OCI-LY7 (cell line): ENCODE measurements around the gene ACP3. TPM values are rescaled to one million over a fixed set of nuclear protein-coding genes. Genes with fewer than 3 reads are reported as not detected.
"Not testable (repeated sequence)": the region's sequence is repeated elsewhere in the genome, so short reads cannot be mapped to it uniquely, and the experiment has no call there.

ENCODE experiments used
- BruUV-seq: library from RNA; stranded (reverse); fragments of 400-500 nt; replicated peaks from 2 replicates; lab custom pipeline; 2021; lab: Mats Ljungman, UMichigan
- CTCF ChIA-PET: fragments of 300-600 bp; sonication (Branson Sonifier 250); formaldehyde crosslinking; loops from one replicate; lab custom pipeline; 2022; ENCODE audit warnings: antibody characterized with exemption; ENCODE audit not compliant: unreplicated experiment; lab: Charles Lee
- POLR2A ChIA-PET: fragments of 300-600 bp; sonication (Branson Sonifier 250); formaldehyde crosslinking; loops from one replicate; lab custom pipeline; 2022; ENCODE audit warnings: antibody characterized with exemption; lab: Charles Lee
- DNase-seq: peaks from one replicate; pipeline ENCODE4 v3.0.0-alpha.2; 2015; ENCODE audit warnings: low spot score
- H2AFZ ChIP-seq: fragments of 200-600 bp; sonication (generic), shearing (Covaris generic); 2 replicates; pipeline ENCODE4 v1.6.1; 2014; ENCODE audit warnings: mild to moderate bottlenecking, antibody characterized with exemption, low read length, moderate library complexity
- H3K27ac ChIP-seq: fragments of 200-600 bp; sonication (generic); 2 replicates; pipeline ENCODE4 v1.5.1; 2014; ENCODE audit warnings: mixed run types, low read depth, mild to moderate bottlenecking, moderate library complexity, low read length, inconsistent platforms; ENCODE audit not compliant: poor library complexity, severe bottlenecking
- H3K36me3 ChIP-seq: fragments of 200-600 bp; sonication (generic); 2 replicates; pipeline ENCODE4 v1.6.1; 2014; ENCODE audit warnings: mild to moderate bottlenecking, antibody characterized with exemption, low read length, moderate library complexity, mixed read lengths; ENCODE audit not compliant: insufficient read depth
- H3K4me1 ChIP-seq: fragments of 200-600 bp; sonication (generic); 2 replicates; pipeline ENCODE4 v1.5.1; 2014; ENCODE audit warnings: mild to moderate bottlenecking, low read length; ENCODE audit not compliant: insufficient read depth, poor library complexity, severe bottlenecking
- H3K4me2 ChIP-seq: fragments of 200-600 bp; sonication (generic); 2 replicates; pipeline ENCODE4 v1.6.1; 2014; ENCODE audit warnings: mild to moderate bottlenecking, low read length
- H3K4me3 ChIP-seq: fragments of 200-600 bp; sonication (generic); 2 replicates; pipeline ENCODE4 v1.5.1; 2014; ENCODE audit warnings: mild to moderate bottlenecking, low read depth, low read length; ENCODE audit not compliant: poor library complexity, severe bottlenecking
- H3K79me2 ChIP-seq: fragments of 200-600 bp; sonication (generic); 2 replicates; pipeline ENCODE4 v1.6.1; 2016; ENCODE audit warnings: low read depth, mild to moderate bottlenecking, low read length, moderate library complexity, mixed read lengths; ENCODE audit not compliant: insufficient read depth
- H3K9me2 ChIP-seq: fragments of 200-600 bp; sonication (generic); 2 replicates; pipeline ENCODE4 v1.6.1; 2016; ENCODE audit warnings: mild to moderate bottlenecking, low read length, mixed read lengths; ENCODE audit not compliant: insufficient read depth
- H3K9me3 ChIP-seq: fragments of 200-600 bp; sonication (generic); 2 replicates; pipeline ENCODE4 v1.6.1; 2014; ENCODE audit warnings: mild to moderate bottlenecking, mixed run types, low read length, mixed read lengths
- H4K20me1 ChIP-seq: fragments of 200-600 bp; sonication (generic); 2 replicates; pipeline ENCODE4 v1.6.1; 2014; ENCODE audit warnings: mild to moderate bottlenecking, antibody characterized with exemption, low read length, moderate library complexity, mixed read lengths; ENCODE audit not compliant: insufficient read depth
- EZH2phosphoT487 ChIP-seq: fragments of 200-600 bp; sonication (generic); IDR thresholded peaks from 2 replicates; pipeline ENCODE4 v1.6.1; 2018; ENCODE audit warnings: low read depth, borderline replicate concordance, mild to moderate bottlenecking, mixed run types, antibody characterized with exemption, low read length, moderate library complexity, mixed read lengths
- intact Hi-C: fragments of 100-400 bp; cut with micrococcal nuclease; formaldehyde crosslinking; loops from one replicate; pipeline ENCODE4 v1.10.0; 2022; ENCODE audit not compliant: unreplicated experiment
- total RNA-seq, 2 experiments: library from RNA; depleted of rRNA in 1 of 2; stranded (reverse); fragments of >200 nt in 1 of 2; shearing (Covaris generic) in 1 of 2; gene quantifications; 2 replicates each; pipeline ENCODE4 v1.2.3, GENCODE V29; 2014 to 2022
- TF ChIP-seq, protein P1 (sequence below): fragments of 200-600 bp; sonication (generic); conservative IDR thresholded peaks from 2 replicates; pipeline ENCODE4 v1.5.1; 2014; ENCODE audit warnings: mild to moderate bottlenecking, antibody characterized with exemption, low read length, moderate library complexity, mixed read lengths

ACP3 gene
- total RNA-seq, 2 experiments from 2014 or later: 4.1 to 13.7 TPM

DNA sequence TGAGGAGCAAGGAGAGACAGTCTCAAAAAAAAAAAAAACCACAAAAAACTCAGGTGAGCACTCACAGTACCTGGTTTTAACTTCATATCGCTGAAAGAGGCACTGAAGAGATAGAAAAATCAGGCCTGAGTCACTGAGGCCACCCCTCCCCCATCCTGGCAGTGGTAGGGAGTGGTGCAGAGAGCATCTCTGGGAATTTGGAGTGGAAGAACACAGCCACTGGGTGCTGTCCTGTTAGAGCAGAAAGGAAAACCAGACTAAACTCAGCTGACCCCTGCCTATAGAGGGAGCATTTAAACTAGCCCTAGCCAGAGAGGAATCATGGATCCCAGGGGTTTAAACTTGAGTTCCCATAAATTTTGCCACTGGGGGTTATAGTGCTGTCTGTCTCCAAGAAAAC lies 77.9 kb downstream of the ACP3 start:
- Histone ChIP-seq H4K20me1 (no peaks in the 10 kb centered on the region), H3K27ac (no peak overlapping the region), H3K4me3 (no peak overlapping the region), H3K79me2 (no peaks in the 10 kb centered on the region), H3K4me2 (no peak overlapping the region), H3K36me3 (no peaks in the 10 kb centered on the region), H3K9me3 (no peaks in the 10 kb centered on the region), H2AFZ (no peak overlapping the region), H3K4me1 (no peaks in the 10 kb centered on the region), H3K9me2 (0 out of 2 replicates have a peak, but pooled peaks cover 3% of the 10 kb centered on the region)
- DNase-seq: no peak
- no TSS peak for BruUV-seq
- CTCF ChIA-PET: interaction anchor here (1.3 kb wide), 1 partner anchor 52 kb away, joined by 3 read pairs; no protein-coding TSS in a partner anchor
- POLR2A ChIA-PET: interaction anchor here (1.1 to 1.3 kb wide), 2 partner anchors 10 to 22 kb away, joined by 3 to 4 read pairs; partner anchors contain the start of gene DNAJC13
- no peak for TF ChIP-seq EZH2phosphoT487
- TF ChIP-seq, protein P1, sequence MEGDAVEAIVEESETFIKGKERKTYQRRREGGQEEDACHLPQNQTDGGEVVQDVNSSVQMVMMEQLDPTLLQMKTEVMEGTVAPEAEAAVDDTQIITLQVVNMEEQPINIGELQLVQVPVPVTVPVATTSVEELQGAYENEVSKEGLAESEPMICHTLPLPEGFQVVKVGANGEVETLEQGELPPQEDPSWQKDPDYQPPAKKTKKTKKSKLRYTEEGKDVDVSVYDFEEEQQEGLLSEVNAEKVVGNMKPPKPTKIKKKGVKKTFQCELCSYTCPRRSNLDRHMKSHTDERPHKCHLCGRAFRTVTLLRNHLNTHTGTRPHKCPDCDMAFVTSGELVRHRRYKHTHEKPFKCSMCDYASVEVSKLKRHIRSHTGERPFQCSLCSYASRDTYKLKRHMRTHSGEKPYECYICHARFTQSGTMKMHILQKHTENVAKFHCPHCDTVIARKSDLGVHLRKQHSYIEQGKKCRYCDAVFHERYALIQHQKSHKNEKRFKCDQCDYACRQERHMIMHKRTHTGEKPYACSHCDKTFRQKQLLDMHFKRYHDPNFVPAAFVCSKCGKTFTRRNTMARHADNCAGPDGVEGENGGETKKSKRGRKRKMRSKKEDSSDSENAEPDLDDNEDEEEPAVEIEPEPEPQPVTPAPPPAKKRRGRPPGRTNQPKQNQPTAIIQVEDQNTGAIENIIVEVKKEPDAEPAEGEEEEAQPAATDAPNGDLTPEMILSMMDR: no peak
- intact Hi-C loops: loop anchor here (5.0 kb wide), 1 partner anchor 603 kb away; no protein-coding TSS in a partner anchor

DNA sequence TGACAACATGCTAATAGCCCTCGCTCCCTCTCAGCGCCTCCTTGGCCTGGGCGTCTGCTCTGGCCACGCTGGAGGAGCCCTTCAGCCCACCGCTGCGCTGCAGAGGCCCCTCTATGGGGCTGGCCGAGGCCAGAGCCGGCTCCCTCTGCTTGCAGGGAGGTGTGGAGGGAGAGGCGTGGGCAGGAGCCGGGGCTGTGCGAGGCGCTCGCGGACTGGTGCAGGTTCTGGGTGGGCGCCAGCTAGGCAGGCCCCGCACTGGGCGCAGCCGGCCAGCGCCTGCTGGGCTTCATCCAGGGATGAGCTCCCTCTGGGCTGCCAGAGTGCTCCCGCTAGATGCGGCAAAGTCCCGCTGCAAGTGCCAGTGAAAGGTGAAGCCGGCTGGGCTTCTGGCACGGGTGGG lies 79.0 kb downstream of the ACP3 start:
- H3K9me2 ChIP-seq: 0 out of 2 replicates have a peak, but pooled peaks cover 3% of the 10 kb centered on the region
- H4K20me1 ChIP-seq: no peaks in the 10 kb centered on the region
- DNase-seq: no peak
- CTCF ChIA-PET: no interaction called here
- POLR2A ChIA-PET: interaction anchor here (1.0 kb wide), 1 partner anchor 79 kb away, joined by 3 read pairs; the partner anchor contains the start of gene ACP3
- intact Hi-C loops: loop anchor here (5.0 kb wide), 1 partner anchor 604 kb away; no protein-coding TSS in a partner anchor
- H3K27ac ChIP-seq: no peak overlapping the region
- H3K36me3 ChIP-seq: no peaks in the 10 kb centered on the region
- no peaks in the 10 kb centered on the region for H3K4me1 ChIP-seq
- no peaks in the 10 kb centered on the region for H3K9me3 ChIP-seq
- no peak overlapping the region for H3K4me3 ChIP-seq
- no TSS peak for BruUV-seq
- no peak for TF ChIP-seq EZH2phosphoT487
- TF ChIP-seq, protein P1: no peak
- no peak overlapping the region for H3K4me2 ChIP-seq
- no peak overlapping the region for H2AFZ ChIP-seq
- no peaks in the 10 kb centered on the region for H3K79me2 ChIP-seq

- H3K4me1 ChIP-seq, H3K9me2 ChIP-seq, H4K20me1 ChIP-seq, H3K27ac ChIP-seq, BruUV-seq, H3K79me2 ChIP-seq, H3K9me3 ChIP-seq, CTCF ChIA-PET, H2AFZ ChIP-seq, H3K36me3 ChIP-seq, H3K4me2 ChIP-seq, H3K4me3 ChIP-seq, DNase-seq: not testable (repeated sequence)
- POLR2A ChIA-PET: interaction anchor here (0.6 to 1.0 kb wide), 4 partner anchors 48 to 840 kb away, joined by 3 read pairs; partner anchors contain the start of gene ACP3
- intact Hi-C loops: loop anchor here (5.0 kb wide), 1 partner anchor 604 kb away; no protein-coding TSS in a partner anchor
These were observed 79.6 kb downstream of the ACP3 start for GRCh38 chr3:132396776-132397175.
